NOMO-1 (cell line): ENCODE results near the gene REN.
A peak's percentile ranks its signal among the peaks of the same experiment; 100 is the strongest.

Source experiments
- DNase-seq, 2 experiments: peaks; one replicate each; lab custom pipeline; 2025; ENCODE audit not compliant: unreplicated experiment in 2 of 2; lab: John Stamatoyannopoulos, UW

REN gene

DNA sequence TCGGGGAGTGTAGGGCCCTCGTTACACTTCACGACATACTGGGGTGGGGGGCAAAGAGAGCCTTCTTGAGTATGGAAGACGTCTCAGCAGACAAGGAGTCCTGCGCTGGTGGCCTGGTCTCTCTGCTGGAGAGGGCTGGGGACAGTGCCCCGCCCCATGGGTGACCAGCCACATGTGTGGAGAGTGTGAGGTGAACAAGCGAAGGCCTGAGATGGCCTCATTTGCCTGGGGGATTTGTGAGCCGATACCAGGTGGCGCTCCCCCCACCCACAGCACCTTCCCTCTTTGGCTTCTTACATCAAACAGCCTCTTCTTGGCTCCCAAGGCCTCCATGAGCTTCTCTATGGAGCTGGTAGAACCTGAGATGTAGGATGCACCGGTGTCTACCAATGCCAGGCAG, 10.3 kb downstream of the REN start:
- no peak for DNase-seq

DNA sequence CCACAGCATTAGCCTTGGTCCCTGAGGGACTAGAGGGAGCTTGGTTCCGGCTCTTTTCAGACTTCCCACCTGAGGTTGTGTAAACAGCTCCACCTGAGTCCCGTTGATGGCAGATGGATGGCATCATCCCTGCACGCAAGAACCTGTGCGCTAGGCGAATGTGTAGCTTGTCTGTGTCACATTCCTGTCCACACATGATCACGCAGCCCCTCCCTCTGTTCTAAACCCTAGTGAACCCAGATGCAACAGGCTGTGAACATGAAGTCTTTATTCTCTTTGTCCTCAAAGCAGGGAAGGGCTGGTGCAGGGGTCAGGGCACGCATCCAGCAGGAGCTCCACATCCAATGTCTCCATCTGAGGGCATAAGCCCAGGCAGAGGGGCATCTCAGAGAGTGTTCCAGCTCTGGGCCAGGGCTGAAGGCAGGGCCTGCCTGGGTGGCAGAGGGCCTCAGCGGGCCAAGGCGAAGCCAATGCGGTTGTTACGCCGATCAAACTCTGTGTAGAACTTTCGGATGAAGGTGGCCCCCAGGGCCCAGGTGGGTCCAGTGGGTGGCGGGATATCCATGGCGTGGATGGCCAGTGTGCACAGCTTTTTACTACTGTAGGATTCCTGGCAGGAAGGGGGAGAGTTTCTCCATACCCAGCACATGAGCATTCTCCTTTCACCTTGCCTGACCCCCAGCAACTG, 11.4 kb downstream of the REN start:
- no peak for DNase-seq

DNA sequence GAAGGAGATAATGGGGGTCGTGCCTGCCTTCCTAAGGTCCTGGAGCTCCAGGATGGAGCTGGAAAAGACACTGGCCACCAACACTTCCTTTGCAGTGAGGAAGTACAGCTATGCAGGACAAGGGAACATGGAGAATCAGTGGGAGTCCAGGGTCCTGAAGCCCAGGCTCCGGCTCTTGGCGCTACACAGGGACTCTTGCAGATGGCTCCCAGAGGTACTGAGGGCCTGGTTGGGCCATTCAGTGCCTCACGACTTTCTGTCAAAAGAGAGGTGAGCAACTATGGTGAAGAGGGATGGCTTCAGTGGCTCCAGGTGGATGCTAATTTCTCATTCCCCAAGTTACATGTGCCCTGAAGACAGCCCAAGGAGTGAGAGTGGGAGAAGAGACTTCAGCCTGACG, 12.5 kb downstream of the REN start:
- no peak for DNase-seq

DNA sequence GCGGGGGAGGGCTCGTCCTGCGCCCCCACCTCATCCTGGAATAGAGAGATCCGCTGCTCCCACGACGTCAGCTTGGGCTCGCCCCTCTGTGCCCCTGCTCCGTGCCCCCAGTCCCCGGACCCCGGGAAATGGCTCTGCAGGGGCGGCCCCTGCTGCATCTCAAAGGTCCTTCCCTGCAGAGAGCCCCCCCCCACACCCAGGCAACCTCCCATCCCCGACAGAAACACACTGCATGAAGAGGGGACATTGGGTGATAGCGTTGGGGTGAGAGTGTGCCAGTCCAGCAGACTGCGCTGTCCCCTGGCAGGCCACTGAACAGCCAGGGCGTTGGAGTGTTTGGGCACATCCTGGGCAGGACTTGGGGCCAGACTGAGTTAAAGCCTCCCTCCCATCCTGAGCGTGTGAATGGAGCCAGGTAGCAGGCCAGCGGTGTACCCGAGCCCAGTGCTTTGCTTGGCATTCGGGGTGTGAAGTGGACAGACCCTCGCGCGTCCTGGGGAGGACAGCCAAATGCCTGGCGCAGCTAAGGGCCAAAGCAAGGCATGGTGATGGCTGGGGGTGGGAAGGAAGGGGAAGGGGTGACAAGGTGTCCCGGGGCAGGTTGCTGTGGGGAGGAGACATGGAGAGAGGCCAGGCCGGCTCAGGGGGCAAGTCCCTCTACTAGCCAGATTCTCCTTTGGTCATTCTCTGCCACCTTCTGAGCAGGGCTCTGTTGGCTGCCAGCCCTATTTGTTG, 13.7 kb downstream of the REN start:
- no peak for DNase-seq

DNA sequence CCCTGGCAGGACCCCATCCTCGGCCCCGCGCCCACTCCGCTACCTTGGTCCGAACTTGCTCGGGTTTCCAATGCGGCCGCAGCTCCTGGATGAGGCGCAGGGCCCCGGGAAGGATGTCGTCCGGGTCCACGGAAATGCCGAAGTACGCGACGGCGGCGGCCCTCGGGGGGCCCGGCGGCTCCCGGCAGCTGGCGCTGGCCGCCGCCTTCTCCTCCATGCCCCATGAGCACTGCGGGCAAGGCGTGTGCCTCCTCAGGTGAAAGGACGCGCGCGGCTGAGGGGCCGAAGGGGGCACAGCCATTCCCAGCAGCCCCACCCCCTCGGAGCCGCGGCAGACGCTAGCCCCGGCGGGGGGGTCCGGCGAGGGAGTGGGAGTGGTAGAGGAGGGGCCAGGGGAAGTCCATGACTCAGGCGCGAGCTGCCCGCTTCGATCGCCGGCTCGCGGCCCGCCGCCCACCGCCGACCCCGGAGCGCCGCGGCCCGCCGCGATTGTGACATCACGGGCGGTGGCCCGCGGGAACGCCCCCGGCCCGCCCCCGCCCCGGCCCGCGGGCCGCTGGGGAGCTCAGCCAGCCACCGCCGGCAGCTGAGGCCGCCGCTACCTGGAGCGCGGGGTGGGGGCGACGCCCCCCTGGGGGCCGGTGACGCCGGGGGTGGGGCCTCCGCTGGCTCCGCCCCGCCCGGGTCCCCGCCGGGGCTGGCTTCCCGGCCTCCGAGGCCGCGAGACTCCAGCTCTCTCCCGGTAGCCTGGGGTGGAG, 14.4 kb downstream of the REN start, which contains the start of gene ETNK2:
ETNK2 (minus strand) TSS at position 493 of the 758 bp plus-strand sequence; CDS start at position 301, 192 bp downstream.
- DNase-seq, result peak in 1 of 2 experiments; percentile 29

DNA sequence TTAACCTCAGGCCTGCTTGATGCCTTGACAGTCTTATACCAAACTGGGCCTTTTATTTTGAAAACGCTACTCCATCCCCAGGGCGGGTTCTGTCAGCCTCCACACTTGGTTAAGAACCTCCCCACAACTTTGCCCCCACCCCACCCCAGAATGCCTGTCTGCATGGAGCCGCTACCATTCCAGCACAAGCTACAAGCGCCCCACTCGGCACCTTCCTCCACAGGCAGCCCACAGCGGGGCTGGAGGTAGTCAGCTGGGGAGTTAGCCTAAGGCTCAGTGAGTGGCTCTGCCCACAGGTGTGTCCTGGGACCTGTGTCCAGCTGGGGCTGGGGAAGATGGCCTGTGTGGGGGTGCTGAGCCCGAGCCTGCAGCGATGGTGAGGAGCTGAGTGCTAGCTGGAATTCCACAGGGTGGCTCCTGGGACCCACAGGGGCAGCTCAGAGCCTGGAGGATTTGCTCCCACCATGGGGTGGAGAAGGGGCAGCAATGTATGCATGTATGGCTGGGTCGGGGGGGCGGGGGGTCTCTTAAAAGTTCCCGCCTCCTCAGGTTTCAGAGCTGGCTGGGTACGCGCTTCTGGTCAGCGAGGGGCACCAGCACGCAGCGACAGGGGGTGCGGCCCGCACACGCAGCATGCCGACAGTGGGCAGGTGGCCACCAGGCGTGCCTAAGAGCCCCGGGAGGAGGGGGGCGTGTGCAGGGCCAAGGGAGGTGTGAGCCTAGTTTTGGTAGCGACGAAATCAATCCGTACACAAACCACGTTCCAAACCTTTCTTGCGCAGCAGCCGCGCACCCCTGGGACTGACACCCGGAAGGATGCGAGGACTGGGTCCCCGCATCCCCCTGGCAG, 15.2 kb downstream of the REN start:
- DNase-seq, result no peak

DNA sequence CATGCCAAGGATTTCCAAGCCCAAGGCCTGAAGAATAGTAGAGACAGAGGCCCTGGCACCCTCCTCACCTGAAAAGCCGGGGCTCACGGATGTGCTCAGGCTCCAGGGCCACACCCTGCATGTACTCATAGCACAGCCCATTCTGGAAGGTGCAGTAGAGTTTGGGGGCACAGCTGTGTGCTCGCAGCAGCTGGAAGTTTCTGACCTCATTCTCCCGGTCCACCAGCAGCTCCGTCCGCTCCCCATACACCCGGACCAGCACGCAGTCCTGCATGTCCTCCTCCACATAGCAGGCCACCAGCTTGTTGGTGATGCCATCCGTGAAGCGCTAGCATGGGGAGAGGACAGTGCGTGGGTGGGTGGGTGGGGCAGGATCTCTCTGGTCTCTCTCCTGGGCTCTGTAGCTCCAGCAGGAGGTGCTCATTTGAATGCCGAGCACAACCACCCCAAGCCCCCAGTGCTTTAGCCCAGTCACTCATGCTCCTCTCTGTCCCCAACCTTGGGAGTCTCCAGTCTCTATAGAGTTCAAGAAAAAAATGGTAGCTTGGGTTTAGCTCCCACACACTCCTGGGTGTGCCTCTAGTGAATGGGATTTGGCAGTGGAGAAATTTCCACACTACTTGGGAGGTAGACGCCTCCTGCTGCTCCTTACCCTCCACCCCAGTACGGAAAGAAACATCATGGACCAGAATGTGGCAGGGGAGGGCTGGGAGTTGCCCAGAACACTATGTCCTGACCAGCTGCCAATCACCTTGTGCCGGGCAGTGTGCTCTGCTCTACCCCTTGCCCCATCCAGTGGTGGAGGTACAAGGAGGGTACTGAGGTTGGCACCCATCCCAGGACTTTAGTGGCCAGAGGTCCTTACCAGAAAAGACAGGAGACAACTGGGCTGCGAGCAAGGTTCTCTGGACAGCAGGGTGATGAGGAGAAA, 16.2 kb downstream of the REN start:
- DNase-seq, result no peak

DNA sequence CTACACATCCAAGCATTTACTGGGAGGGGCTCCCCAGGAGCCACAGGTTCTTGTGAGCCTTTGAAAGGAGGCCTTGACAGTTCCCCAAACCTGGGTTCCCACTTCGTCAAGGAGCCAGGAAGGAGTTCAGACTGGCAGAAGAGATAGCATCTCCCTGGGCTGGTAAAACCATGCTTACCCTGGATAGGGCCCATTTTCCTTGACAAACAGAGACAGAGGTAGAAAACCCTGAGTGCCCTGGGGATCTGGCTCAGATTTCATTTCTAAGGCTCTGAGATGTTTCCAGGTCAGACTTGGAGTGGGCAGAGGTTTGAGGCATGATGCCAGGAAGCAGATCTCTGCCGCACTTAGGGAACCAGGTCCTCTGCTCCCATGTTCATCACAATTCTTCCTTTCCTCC, 17.0 kb downstream of the REN start:
- no peak for DNase-seq

DNA sequence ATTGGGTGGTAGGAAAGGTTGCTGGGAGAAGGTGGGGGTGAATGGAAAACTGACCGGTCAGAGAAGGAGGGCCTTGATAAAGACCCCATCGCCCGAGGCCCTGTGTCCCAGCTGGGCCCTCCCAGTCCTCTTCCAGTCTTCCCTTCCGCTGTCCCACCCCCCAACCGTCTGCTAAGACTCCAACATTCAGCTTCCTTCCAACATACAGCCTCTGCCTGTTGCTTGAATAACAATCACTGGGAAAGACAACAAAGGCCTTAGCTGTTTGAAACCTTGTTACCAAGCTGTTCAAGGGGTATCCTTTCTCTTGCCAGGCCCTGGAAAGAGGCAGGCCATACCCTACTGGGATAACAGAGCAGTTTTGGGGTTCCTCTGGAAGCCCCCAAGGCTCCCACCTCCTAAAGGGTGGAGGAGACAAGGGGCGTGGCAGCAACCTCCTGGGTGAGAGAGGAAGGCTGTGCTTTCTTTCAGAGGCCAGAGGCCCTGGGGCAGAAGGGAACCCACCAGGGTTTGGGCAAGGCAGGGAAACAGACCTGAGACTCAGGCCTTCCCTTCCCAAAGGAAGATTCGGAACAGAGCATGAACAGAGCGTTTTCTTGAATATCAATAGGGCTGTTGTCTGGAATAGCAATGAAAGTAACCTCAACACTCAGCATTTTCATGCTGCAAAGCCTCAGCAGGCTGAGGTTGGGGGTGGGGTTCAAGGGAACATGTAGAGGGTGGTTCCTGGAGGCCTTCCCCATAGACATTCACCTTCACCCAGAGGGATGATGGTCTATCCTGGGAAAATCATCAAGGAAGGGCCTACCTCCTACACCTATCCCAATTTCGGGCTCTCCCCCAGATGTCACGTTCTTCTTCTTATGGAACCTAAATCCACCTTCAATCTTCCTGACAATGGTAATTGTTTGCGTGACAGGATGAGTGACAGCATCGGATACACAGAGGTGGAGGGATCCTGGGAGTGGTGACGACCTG, 18.4 kb downstream of the REN start:
- no peak for DNase-seq

DNA sequence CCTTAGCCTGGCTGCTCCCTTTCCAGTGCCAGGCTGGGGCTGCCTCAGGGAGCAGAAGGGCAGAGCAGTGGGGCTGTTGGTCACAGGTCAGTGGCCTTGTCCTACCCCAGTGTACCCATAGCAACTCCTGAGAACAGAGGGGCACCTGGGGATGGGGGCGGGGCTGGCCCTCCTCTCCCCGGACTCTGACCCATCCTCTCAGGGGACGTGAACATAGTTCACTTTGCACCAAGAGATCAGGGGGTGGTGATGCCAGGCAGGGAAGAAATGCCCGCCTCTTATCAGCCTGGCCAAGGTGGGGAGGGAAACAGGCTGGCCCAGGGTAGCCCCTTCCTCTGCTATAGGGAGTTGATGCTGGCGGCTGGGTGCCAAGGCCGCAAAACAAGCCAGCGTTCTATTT, 19.2 kb downstream of the REN start:
- no peak for DNase-seq

DNA sequence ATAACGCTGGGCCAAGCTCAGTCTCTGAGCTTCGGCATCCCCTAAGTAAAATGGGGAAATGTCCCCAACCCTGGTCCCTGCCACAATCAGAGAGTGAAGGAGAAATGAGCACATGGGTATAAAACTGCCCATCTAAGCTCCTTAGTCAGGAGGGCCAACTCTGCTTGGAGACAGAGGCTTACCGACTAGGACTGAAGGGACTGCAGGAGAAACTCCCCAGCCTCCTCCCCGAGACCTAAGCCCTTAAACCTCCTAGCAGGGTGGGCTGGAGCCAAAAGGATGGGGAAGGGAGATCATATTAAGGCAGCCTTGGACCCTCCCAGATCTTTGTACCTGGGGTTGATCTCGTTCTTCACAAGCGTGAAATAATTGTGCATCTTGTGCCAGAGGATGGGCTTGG, 19.8 kb downstream of the REN start:
- DNase-seq, result no peak

DNA sequence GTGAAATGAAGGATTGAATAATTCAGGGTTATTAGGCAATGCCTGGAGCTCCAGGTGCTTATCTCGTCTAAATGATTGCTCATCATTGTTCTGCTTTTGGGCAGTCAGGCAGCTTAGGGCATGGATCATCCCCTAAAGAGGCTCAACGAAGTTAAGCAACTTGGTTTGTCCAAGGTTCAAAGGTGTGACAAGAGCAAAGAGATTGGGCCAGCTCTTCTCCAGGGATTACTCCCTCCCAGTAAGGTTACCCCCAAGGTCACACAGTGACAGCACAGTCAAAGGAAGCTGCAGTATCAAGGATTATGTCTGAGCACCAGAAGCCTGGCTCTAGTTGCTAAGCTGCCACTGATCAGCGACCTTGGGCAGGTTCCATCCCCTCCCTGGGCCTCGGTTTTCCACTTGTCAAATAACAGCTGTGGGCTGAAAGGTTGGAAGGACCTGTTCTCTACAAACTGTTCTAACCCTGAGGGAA, 21.1 kb downstream of the REN start:
- no peak for DNase-seq

DNA sequence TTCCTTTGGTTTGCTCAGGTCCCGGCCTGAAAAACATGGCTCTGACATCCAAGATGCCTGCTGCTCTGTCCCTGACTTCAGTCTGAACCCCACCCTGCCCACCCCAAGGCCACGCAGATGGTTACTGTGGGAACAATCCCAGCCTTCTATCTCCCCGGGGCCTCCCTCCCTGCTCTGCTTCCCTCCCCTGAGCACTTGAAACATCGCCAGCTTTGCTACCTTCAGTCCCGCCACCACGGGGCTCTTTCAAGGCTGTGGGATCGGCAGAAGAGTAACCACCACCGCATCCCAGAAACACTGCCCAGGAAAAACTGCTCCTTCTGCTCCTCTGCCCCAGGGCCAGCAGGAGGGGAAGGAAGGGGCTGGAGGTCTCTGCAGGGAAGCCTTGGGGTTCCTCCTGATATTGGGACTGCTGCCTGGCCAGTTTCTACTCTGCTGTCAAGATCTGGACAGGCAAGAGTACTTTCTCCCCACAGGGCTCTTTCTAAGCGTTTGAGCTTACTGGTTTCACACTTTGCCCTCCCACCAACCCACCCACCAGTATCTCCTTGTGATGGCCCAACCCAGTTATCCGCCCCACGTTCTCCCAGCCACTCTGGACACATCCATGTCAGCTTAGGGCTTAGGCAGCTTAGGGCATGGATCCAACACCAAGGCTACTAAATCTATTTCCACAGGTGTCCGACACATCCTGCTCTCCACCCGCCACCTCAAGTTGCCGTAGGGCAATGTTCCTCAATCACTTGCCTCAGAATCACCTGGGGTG, 22.7 kb downstream of the REN start:
- DNase-seq, result no peak

DNA sequence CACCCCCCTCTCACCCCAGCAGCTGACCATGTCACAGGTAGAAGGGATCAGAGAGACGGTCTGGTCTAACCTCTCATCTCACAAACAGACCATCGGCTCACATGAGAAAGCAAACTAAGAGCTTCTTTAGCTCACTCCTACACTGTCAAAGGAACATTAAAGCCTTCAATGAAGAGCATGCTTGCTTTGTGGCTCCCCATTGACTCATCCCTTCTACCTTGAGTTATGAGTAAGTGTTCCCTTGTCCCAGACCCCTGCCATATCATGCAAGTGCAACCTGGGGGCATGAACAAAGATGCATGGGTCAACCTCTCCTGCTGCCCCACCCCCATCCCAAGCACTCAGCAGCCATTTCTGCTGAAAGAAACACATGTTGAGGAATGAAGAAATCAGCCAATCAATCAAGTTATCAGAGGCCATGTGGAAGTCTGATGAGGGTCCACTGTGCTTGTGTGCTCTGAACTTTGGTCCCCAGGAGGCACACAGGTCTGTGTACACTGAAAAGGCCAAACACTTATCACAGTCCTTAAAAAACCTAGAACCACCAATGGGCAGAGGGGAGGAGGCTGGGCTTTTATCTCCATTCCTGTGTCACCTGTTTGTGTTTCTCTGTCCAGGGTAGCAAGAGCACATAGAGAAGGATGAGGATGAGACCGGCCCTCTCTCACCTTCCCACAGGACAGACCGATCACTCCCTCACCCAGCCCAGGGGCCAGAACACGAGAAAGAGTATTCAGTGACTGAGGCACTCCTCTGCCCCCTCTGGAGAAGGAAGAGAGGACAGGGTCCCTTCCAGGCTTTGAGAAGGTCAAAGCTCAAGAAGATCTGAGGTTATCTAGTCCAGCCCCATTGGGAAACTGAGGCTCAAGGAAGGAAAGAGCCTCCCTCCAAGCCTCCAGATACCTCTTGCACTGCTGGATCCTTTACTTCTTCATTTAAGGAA, 23.8 kb downstream of the REN start:
- no peak for DNase-seq

DNA sequence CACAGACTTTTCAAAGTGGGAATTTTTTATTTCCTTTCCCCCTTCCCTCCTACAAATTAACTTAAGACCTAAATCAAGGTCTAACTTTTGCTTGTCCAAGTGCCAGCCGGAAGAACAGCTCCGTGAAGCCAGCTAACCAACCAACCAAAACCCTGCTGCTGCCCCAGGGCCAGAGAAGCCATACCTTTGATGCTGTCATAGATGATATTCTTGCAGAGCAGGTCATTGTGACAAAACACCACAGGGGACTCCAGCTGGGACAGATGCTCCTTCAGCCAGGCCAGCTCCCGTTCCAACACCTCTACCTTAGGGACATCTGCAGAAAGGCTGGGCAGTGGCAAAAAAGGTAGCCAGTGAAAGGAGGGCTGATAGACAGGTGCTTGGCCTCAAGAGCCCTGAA, 25.0 kb downstream of the REN start:
- DNase-seq, result no peak

DNA sequence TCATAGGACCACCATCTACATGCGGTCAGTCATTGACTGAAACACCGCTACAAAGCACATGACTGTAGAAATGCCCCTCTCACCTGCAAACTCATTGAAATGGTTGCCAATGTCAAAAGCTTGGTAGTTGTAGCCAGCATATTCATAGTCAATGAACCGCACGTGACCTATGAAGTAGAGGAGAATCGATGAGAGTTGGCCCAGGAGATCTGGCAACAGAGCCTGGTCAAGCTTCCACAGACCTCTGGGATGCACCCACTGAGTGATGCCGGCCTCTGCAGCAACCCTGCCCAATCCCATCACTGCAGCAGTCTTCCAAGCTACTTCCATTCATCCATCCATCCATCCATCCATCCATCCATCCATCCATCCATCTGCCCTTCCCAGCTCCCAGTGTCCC, 26.2 kb downstream of the REN start:
- DNase-seq, result no peak

DNA sequence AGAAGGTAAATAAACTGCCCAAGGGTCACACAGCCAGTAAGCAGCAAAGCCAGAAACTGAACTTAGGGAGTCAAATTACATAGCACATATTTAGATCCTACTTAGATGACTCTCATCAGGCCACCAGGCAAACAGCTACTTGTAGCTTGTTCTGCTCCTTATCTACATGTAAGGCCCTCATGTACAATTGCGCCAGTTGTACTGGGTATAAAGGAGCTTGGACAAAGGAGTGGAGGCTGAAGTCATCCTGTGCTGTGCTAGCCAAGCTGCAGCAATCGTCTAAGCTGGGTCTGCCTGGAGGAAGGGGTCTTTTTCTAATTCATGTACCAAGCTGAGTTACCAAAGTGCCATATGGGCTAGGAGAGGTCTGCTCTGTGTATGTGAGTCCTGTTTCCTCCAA, 27.0 kb downstream of the REN start:
- DNase-seq, result no peak
